DMS 273 (cell line): Measurements from ENCODE around the gene LRRC36.

Source experiments
- DNase-seq: peaks from one replicate; lab custom pipeline; 2025; ENCODE audit not compliant: unreplicated experiment; lab: John Stamatoyannopoulos, UW

The LRRC36 gene

GRCh38 chr16:67326472-67327309 lies at the start of gene LRRC36, which contains the start of gene KCTD19:
Gene LRRC36, plus strand, starts transcription at chr16:67326815. Its CDS starts 48 bp downstream, at chr16:67326863.
Gene KCTD19, minus strand, starts transcription at chr16:67326741. Its CDS starts 34 bp downstream, at chr16:67326707.
- peak; percentile 93 for DNase-seq

GRCh38 chr16:67277294-67277998 lies 49.2 kb upstream of the LRRC36 start:
- no peak for DNase-seq

GRCh38 chr16:67277999-67278772 lies 48.4 kb upstream of the LRRC36 start:
- DNase-seq, result peak; percentile 65

GRCh38 chr16:67278773-67279295 lies 47.8 kb upstream of the LRRC36 start:
- DNase-seq, result peak; percentile 71

- peak; percentile 92 for DNase-seq
Observed at GRCh38 chr16:67279296-67280089, 47.1 kb upstream of the LRRC36 start, which contains the start of gene PLEKHG4. Gene PLEKHG4, plus strand, starts transcription at chr16:67279532. Its CDS starts 513 bp downstream, at chr16:67280045.

GRCh38 chr16:67280090-67281015 lies 46.3 kb upstream of the LRRC36 start:
- no peak for DNase-seq

GRCh38 chr16:67281536-67282446 lies 44.8 kb upstream of the LRRC36 start:
- no peak for DNase-seq

GRCh38 chr16:67282447-67282805 lies 44.2 kb upstream of the LRRC36 start:
- DNase-seq, result no peak

- no peak for DNase-seq
Observed at GRCh38 chr16:67283039-67283825, 43.4 kb upstream of the LRRC36 start.

GRCh38 chr16:67283826-67284555 lies 42.6 kb upstream of the LRRC36 start:
- no peak for DNase-seq

- DNase-seq, result peak; percentile 65
Observed at GRCh38 chr16:67284699-67285646, 41.6 kb upstream of the LRRC36 start.

- DNase-seq, result no peak
Observed at GRCh38 chr16:67286441-67287235, 40.0 kb upstream of the LRRC36 start.

- DNase-seq, result no peak
Observed at GRCh38 chr16:67287960-67288359, 38.7 kb upstream of the LRRC36 start.

GRCh38 chr16:67291461-67291860 lies 35.2 kb upstream of the LRRC36 start:
- DNase-seq, result no peak
